Fibroblast of mammary gland (primary cell): ENCODE results near the gene B4GALT3.

Source experiments
- DNase-seq: peaks from one replicate; pipeline ENCODE4 v3.0.0-alpha.2; 2010; ENCODE audit warnings: low read depth
- H3K4me3 ChIP-seq: 2 replicates; pipeline ENCODE4 v1.5.1; 2011; ENCODE audit warnings: low read depth, mild to moderate bottlenecking, low read length, moderate library complexity; ENCODE audit not compliant: control insufficient read depth
- CTCF ChIP-seq: conservative IDR thresholded peaks from 2 replicates; pipeline ENCODE4 v1.5.1; 2011; ENCODE audit warnings: low read depth, low read length, inconsistent platforms; ENCODE audit not compliant: control insufficient read depth, insufficient read depth

B4GALT3 gene

GRCh38 chr1:161198897-161199431 is 21.7 kb upstream of the B4GALT3 start, which contains the start of gene ADAMTS4:
Gene ADAMTS4 (minus strand): TSS chr1:161199054. CDS start chr1:161198627, 427 bp downstream.
- no peak for TF ChIP-seq CTCF
- peak; percentile 98 for DNase-seq
- peak within 1 kb of the TSS; percentile 85 for H3K4me3 ChIP-seq

GRCh38 chr1:161198194-161198896 is 21.0 kb upstream of the B4GALT3 start:
- peak; percentile 48 for DNase-seq
- no peak for TF ChIP-seq CTCF
- H3K4me3 ChIP-seq: peak overlapping the region; percentile 85

- peak; percentile 43 for DNase-seq
- H3K4me3 ChIP-seq: peak overlapping the region; percentile 85
- TF ChIP-seq CTCF: no peak
Observed at GRCh38 chr1:161197560-161198193, 20.4 kb upstream of the B4GALT3 start.

GRCh38 chr1:161196521-161197451 is 19.5 kb upstream of the B4GALT3 start:
- peak overlapping the region; percentile 85 for H3K4me3 ChIP-seq
- no peak for TF ChIP-seq CTCF
- DNase-seq: peak; percentile 93

- peak overlapping the region; percentile 85 for H3K4me3 ChIP-seq
- no peak for DNase-seq
- no peak for TF ChIP-seq CTCF
Observed at GRCh38 chr1:161196111-161196510, 18.8 kb upstream of the B4GALT3 start.

GRCh38 chr1:161195171-161195570 is 17.9 kb upstream of the B4GALT3 start:
- TF ChIP-seq CTCF: no peak
- DNase-seq: no peak
- peak overlapping the region; percentile 1 for H3K4me3 ChIP-seq
